ENCODE data around the gene KRT85.

KRT85 gene

GRCh38 chr12:52310622-52311284 lies 56.5 kb downstream of the KRT85 start:
- Histone ChIP-seq H3K9ac (ENCODE audit: low read depth, low read length) (no peak overlapping the region), H3K9me3 (ENCODE audit: insufficient read depth, low read length, severe bottlenecking) (no peaks in the 10 kb centered on the region), H3K79me2 (ENCODE audit: insufficient read depth, low read length) (no peaks in the 10 kb centered on the region), H4K20me1 (ENCODE audit: insufficient read depth, low read length) (no peaks in the 10 kb centered on the region), H3K27me3 (ENCODE audit: insufficient read depth, low read length, poor library complexity) (peaks cover 16% of the 10 kb centered on the region), H2AFZ (ENCODE audit: low read depth, low read length) (no peak overlapping the region), H3K4me3 (ENCODE audit: low read depth in 1 of 2, low read length in 2 of 2) (no peak overlapping the region), H3K27ac (ENCODE audit: low read length) (no peak overlapping the region), H3K36me3 (ENCODE audit: insufficient read depth, low read length) (no peaks in the 10 kb centered on the region), H3K4me1 (ENCODE audit: insufficient read depth, low read length) (no peaks in the 10 kb centered on the region), H3K4me2 (ENCODE audit: insufficient read depth, low read length) (no peak overlapping the region)
- DNase-seq (no peak), ATAC-seq (ENCODE audit: insufficient read depth, low read depth) (no peak)
- TF ChIP-seq CTCF (IDR thresholded peaks at IDR 0.05; ENCODE audit: borderline replicate concordance, extremely low read depth, low read length, poor library complexity, severe bottlenecking) (no peak), EZH2 (IDR thresholded peaks at IDR 0.05; ENCODE audit: borderline replicate concordance, low read depth, low read length, severe bottlenecking) (no peak)
